Stimulated activated CD4-positive, alpha-beta T cell treated with anti-CD3 and anti-CD28 coated beads, Interleukin-15, amount 100 ng/mL, for 48 hours (primary cell): Measurements from ENCODE around the gene FERD3L.
"Not testable (repeated sequence)": the region's sequence is repeated elsewhere in the genome, so short reads cannot be mapped to it uniquely, and the experiment has no call there.

Source experiments
- DNase-seq, 2 donors: peaks; one replicate each; pipeline ENCODE4 v3.0.0-alpha.2; 2020; ENCODE audit warnings: low read depth in 2 of 2

The FERD3L gene, protein sequence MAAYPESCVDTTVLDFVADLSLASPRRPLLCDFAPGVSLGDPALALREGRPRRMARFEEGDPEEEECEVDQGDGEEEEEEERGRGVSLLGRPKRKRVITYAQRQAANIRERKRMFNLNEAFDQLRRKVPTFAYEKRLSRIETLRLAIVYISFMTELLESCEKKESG

GRCh38 chr7:19144661-19145433 lies at the start of gene FERD3L:
TSS of gene FERD3L (minus strand) at chr7:19145421. CDS start at chr7:19145362, 59 bp downstream.
- DNase-seq = no peak

- DNase-seq = not testable (repeated sequence)
Measured at GRCh38 chr7:19194417-19194816, 49.2 kb upstream of the FERD3L start.

- DNase-seq = no peak
Measured at GRCh38 chr7:19181634-19182033, 36.4 kb upstream of the FERD3L start.

DNA sequence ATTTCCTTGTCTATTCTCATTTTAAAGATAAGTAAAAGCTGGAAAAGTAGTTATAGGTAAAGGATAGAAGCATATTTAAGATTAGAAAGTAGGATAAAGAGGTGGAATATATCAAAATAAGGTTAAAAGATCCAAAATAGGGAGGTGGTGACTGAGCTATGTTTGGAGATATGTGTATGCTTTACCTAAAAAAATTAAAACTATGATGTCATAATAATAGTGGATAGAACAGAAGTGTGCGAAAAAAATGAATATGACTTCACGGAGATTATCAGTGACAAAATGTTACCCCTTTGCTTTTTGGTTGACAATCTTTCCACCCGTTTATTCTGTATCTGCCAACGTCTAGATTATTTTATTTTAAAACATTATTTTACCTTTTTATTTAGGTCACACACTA lies 33.4 kb upstream of the FERD3L start:
- no peak for DNase-seq

DNA sequence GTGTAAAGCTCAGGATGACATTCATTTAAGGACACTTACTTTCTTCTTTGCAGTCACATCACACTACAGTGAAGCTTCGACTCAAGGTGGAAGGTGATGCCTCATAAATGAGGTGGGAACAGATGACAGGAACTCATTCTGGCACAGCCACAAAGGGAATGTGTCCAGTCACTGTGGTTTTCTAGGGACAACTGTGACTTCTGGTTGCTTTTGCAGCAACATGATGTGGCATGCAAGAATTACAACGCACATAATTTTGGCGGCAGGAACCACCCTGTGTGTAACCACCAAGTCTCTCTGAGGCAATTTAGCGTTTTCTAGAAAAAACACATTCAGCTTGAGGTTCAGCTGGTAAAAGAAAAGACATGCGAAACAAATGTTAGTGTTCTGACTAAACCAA lies 32.0 kb upstream of the FERD3L start:
- DNase-seq = no peak

- DNase-seq = no peak
Measured at GRCh38 chr7:19175241-19175640, 30.0 kb upstream of the FERD3L start.

GRCh38 chr7:19161671-19162070 lies 16.4 kb upstream of the FERD3L start:
- DNase-seq = no peak

- DNase-seq = no peak
Measured at GRCh38 chr7:19146699-19147098, 1.5 kb upstream of the FERD3L start.

DNA sequence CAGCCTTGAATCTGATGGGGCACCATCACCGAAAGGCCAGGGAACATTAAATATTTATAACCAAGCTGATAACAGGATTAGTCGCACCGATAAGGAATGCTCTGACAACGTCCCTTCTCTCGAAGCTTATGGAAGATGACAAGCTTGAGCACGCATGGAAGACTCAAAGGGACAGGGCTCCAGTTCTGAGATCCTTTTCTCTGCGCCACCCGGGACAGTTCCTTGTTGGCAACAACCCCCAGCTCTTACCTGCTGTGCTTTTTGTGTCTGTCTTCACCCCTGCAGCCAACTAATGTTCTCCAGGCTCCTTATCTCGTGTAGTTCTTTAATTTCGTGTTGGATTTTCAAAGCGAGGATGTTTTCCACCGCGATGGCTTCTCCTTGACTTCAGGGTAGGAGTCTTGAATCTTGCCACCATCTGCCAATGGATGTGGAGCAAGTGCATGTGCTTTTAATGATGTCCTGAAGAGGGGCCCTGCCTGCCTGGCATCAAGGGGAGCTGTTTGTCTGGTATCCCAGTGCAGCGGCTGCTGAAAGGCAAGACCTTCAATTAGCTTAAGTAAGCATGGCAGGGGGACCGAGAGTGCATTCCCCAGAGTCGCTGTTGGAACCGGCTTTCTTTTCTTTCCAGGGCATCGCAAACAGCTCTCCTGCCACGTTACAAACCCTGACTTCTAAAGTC lies 354 bp upstream of the FERD3L start:
- DNase-seq = no peak

DNA sequence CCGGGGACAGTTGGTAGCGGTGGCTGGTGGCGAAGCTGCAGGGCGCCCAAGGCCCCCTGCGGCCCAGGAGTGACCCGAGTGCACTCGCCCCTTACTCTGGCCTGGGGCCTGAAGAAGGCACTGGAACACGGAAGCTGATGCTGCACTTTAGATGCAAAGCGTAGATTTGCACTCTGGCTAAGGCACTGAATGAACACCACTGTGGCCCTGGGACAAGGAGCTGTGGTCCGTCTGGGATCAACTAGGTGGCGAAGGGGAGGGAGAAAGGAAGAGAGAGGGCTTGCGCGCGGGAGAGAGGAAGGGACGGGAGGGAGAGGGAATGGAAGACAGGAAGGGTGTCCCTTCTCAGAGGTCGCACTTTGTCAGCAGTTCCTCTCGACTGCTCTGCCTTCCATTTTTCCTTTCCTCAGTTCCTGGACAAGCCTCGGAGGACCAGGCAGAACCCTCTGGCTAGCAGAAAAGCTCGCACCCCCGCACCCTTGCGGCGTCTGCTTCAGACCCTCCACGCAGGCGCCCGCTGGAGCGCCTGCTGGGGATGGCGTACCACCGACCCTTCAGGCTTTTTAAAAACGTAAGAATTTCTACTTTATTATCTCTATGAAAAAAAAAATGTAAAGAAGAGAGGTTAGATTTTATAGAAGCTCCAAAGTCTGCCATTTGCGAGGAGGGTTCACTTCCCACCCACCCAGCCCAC lies 1.2 kb downstream of the FERD3L start:
- no peak for DNase-seq

DNA sequence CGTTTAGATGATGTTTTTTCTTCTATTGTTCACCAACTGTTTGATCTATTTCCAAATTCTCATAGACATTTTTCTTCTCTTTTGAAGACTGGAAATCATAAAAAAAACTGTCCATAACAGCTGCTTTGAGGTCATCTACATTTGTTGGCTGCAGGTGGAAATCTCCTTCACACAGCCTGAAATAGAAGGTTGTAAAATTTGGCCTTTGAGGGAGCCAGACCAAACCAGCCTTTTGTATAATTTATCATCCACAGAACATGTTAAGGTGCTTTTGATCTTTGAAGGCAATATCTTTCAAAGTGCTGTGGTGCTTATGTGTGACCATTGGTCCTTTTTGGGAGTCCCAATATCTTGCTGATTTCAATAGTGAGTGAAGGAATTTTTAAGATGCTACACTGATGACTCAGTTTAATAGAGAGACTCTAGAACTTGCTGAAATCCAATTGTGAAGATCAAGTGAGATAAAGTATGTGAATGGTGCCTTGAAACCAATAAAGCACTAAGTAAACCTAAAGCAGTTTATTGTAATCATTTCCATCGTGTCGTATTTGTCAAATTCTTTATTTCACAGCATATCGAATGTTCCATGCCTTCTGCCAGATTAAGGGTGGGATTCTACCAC lies 5.4 kb downstream of the FERD3L start:
- no peak for DNase-seq

GRCh38 chr7:19133886-19134285 lies 11.3 kb downstream of the FERD3L start:
- no peak for DNase-seq

GRCh38 chr7:19133390-19133789 lies 11.8 kb downstream of the FERD3L start:
- DNase-seq = no peak

DNA sequence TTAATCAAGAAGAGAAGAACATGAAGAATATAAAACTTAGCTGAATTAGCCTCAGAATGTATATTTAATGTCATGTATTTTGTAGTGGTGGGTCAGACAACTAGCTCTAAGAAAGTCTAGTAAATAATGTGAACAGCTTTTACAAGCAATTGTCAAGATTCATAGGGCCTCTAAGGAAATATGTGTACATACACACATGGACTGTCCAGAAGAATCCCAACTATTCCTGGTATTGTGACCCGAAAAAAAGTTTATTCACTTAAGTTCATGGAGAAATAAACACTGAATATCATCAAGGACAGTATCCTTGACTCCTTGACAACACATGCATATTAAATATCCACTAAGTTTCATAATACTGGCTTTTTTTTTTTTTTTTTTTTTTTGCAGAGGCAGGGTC lies 16.4 kb downstream of the FERD3L start:
- no peak for DNase-seq

GRCh38 chr7:19121977-19122588 lies 23.1 kb downstream of the FERD3L start:
- DNase-seq = no peak

DNA sequence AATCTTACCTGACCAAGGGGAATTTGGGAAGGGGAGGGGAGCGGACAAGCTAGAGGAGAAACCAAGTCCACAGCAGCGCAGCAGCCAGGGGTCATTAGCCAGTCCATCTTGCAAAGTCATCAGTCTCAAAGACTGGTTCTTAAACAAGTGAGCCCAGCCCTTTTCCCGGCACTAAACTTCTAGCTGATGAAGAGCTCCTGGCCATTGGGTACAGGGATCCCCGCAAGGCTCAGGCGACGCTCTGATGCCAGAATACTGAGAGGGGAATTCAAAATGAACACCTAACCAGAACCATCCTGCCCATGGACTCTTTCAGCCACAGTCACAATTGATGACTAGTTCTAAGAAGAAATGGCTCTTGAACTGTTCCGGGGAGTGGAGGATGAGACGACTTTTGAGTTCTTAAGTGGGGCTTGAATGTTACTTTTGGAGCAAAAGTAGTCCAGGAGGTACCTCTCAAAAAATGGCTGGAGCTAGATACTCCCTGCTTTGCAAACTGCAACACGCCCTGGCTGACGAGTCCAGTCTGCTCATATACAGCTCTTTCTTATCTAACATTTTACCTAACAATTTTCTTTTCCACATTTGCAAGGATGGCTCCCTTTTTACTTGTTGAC lies 25.2 kb downstream of the FERD3L start:
- no peak for DNase-seq

DNA sequence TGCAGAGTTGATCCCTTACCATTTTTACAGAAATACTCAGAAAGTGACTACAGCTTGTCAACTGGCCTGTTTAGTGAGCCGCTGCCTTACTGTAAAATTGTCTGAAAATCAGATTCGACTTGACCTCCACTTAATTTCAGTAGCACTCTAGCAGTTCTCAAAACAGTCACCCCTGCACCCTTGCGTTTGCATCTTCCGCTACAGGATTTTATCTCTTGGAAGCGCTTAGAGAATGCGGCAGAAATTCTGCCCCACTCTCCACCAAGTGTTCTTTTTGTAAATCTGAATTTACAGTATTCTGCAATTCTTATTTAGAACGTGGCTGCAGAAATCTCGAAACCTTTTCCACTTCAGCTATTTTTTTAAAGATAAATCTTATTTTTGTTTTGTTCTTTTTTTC lies 25.8 kb downstream of the FERD3L start:
- DNase-seq = no peak

DNA sequence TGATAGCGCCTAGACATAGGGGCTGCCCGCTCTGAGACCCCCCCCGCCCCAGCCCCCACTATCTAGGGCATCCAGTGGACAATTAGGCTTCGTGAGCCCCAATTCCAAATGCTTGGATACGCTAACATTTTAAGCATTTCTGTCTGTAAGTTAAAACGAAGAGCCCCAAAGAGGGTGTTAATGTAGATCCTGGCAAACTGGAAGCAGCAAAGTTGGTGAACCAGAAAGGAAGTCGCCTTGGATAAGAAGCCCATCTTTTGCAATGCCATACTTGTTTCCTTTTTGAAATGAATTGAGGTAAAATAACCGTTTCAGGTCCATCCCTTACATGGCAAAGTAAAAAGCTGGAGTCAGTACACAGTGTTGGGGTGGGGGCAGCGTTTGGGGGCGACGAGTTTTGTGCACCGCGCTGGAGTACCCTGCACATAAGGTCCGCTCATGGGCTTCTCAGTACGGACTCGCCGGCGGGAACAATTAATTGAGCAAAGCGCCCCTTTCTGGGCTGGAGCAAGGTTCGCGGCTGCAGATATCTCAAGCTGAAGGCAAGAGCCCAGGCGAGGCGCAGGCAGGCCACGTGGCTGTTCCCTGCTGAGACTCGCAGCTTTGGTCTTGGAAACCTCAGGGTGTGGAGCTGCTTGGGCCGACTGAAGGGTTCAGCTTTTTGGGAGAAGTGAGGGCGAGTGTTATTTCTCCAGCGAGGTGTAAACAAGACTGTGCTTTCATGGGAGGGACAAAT lies 26.4 kb downstream of the FERD3L start:
- DNase-seq = no peak

DNA sequence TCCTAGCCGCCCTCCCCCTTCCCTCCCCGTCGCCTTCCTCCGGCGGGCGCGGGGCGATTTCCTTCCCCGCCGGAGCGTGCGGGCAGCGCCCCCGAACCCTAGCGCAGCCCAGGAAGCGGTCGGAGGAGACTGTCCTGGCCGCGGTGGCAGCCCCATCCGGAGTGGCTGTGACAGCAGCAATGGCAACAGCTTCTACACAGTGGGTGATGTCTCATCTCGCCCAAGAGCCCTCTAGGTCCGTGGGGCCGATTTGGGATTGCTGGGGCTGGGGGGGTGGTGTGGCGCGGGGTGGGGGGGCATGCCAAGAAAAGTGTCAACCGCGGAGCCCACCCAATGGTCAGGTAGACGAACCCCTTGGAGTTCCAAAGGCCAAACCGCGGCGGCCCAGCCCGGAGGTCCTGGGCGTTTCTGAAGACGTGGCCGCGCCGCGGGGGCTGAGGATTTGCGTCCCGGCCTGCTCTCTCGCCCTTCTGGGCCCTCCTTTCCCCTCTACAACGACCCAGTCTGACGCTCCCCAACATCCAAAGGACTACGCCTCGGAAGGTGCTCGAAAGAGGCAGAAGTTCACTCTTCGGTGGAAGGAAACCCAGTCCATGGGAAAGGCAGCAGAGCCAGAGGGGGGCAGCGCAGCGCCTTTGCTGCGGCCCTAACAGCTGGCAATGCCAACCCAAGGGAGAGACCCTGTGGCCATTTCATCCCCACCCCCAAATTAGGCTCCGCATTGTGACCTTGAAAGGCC lies 27.2 kb downstream of the FERD3L start:
- no peak for DNase-seq
